HG03442 (cell line): Measurements from ENCODE around the gene XYLT1.
"Not testable (repeated sequence)": the region's sequence is repeated elsewhere in the genome, so short reads cannot be mapped to it uniquely, and the experiment has no call there.

ENCODE experiments used
- ATAC-seq: cut with Tn5 transposase; IDR thresholded peaks from one replicate; pipeline ENCODE4 v1.9.1; 2021; ENCODE audit warnings: mild to moderate bottlenecking, moderate library complexity; ENCODE audit not compliant: unreplicated experiment

XYLT1 gene

DNA sequence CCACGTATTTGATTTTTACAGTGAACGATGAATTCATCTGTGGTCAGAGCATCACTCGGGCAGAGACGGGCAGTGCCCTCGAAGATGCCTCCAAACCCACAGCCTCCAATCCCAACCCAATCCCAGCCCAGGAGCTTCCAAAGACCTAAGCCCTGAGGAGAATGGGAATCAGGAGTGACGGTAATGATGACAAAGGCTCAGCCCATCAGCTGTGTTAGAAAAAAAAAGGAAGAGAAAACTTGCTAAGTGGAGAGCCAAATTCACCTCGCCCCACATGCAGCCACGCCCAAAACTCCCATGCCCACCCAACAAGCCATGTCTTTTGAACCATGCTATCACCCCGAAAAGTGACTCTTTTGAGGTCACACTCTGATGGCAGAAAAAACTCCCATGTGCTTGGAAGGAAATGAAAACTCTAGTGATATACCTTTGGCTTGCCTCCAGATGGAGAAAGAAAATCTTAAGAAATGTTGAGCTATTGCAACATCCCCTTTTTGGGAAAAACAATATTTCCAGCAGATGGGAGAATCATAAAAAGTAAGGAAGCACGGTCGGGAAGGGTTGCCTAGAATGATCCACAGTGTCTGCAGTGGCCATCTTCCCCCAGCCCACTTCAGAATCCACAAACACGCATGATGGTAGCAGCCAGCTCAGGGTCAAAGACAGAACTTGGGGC, 37.7 kb downstream of the XYLT1 start:
- ATAC-seq, result no peak

DNA sequence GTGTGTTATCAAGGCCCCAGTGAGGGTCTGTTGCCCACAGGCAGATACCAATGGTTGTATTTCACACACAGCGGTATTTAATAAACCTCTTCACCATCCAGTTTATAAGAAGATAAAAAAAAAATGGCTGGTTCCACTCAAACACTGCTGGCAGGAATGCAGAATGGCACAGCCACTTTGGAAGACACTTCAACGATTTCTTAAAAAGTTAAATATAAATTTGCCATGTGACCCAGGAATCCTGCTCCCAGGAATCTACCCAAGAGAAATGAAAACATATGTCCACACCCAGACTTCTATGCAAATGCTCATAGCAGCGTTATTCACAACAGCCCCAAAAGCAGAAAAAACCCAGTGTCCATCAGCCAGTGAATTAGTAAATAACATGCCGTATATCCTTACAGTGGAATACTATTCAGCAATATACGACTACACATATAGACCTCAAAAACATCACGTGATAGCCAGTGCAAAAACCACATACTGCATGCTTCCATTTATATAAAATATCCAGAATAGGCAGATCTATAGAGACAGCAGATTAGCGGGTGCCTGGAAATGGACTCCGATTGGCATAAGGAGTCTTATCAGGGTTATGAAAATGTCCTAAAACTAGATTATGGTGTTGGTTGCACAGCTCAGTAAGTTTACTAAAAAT, 38.7 kb downstream of the XYLT1 start:
- ATAC-seq, result no peak

DNA sequence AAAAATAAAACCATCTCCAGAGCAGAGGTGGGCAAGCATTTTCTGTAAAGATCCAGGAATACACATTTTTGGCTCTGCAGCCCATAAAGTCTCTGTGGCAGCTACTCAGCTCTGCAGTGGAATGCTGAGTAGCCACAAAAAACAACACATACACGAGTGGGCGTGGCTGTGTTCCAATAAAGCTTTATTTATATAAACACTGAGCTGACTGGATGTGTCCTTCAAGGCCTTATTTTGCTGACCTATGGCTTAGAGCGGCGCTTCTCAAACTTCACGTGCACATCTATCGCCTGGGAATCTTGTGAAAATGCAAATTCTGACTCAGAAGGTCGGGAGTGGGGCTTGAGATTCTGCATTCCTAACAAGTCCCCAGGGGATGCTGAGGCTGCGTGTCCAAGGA, 39.7 kb downstream of the XYLT1 start:
- ATAC-seq, result no peak

DNA sequence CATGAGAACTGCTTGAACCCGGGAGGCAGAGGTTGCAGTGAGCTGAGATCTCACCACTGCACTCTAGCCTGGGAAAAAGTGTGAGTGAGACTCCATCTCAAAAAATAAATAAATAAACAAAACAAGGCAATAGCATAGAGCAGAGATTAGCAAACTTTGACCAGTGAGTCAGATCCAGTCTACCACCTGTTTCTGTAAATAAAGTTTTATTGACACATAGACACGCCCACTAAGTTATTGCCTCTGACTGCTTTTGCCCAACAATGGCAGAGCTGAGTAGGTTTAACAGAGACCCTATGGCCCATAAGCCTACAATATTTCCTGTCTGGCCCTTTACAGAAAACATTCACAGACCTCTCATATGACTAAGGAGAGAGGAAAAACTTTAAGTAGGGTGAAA, 44.3 kb downstream of the XYLT1 start:
- no peak for ATAC-seq

DNA sequence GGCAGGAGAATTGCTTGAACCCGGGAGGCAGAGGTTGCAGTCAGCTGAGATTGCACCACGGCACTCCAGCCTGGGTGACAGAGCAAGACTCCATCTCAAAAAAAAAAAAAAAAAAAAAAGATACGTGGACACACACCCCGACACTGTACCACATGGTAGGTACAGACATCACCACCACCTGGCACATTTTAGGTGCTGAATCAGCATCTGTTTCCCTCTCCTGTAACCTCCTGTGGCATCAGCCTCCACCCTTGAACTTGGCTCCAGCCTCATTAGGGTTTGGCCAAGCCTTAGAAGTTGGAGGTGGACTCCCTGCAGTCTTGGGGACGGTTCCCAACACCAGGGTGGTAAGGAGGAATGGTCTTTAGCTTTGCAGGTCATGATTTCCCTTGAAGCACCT, 46.0 kb downstream of the XYLT1 start:
- no peak for ATAC-seq

DNA sequence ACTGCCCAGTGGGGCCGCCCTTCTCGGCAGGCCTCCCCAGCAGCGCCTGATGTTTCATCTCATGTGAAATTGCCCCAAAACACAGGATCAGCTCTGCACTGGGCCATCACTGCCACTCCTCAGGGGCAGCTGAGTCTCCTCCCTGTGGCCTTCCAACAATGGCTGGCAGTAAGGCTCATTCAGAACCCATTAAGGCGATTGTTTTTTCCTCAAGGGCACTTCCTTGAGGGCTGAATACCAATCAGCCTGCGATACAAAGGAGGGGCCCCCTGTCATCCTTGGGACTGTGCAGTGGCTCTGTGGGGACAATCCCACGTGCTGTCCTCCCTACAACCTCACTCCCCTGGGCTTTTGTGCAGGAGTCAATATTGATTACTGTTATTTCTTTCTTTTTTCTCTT, 47.5 kb downstream of the XYLT1 start:
- no peak for ATAC-seq

DNA sequence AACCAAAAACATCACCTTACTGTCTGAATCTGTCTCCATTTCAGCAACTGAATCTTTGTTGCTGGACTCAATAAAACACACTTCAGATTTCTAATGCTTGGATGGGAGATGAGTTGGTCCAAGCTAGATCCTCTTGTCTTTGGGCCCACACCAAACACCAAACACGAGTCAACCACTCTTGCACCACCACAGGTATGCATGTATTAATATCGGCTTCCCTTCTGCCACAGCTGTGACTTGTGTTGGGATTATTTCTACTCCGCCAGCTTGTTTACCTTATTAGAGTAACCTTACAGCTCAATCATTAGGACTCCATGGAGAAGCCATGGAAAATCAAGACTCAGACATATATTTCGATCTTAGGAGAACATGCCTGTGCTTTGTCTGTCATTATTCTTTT, 49.9 kb downstream of the XYLT1 start:
- no peak for ATAC-seq

DNA sequence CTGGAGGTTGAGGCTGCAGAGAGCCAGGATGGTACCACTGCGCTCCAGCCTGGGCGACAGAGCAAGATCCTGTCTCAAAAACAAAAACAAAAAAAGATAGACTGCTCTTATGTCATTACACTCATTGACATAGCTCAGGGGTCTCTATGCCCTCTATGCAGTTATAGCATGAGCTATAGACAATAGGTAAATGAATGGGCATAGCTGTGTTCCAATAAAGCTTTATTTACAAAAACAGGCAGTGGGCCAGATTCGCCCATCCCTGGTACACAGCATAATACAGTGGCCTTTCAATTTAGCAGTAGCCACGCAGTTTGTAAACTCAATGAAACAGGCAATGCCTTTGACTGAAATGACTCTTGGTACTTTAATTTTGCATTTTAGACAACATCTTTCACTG, 51.5 kb downstream of the XYLT1 start:
- no peak for ATAC-seq

DNA sequence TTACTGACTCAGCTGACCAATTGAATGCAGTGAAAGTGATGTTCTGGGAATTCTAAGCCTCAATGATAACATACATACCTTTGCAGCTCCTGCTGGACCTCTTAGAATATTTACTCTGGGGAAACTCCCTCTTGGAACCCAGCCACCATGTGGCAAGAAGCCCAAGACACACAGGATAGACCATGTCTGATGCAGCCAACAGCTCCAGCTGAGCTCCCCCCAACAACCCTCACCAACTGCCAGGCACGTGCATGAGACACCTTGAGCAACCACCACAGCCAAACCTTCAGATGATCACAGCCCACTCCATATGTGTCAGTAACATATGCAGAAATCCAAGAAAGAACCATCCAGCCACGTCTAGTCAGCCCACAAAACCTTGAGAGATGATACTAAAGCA, 53.0 kb downstream of the XYLT1 start:
- no peak for ATAC-seq

DNA sequence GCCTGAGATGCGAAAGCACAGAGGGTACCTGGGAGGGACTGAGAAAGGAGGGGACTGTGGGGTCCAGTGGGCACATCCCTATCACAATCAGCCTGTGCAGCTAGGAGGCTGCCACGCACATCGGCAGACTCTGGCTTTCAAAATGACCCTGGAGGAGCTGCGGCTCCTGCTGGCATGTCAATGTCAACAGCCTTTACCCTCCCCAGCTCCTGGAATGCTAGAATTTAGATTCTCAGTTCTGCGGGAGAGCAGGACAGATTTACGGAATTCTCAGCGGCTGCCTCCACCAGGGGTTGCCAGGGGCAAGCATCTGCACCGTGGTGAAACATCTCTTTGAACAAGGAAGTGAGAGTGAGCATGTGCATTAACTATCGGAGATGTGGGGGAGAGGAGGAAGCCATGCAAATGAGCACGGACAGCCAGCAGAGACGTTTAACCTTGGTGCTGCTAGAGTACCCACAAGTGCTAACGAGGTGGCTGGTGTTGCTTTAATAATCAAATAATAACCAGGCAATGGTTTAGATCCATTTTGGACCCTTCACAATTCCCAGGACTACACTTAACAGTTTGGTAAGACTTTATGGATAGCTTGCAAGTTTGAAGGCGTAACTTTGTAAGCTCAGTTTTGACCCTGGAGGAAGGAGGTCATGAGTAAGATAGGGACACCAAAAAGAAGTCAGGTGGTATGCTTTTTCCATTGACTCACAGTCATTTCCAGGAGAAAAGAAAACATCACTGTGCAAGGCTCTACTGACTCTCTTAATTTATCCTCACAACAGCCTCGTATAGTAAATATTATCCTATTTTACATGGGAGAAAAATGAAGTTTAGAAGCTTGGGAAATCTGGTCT, 54.1 kb downstream of the XYLT1 start:
- ATAC-seq, result peak; percentile 91

DNA sequence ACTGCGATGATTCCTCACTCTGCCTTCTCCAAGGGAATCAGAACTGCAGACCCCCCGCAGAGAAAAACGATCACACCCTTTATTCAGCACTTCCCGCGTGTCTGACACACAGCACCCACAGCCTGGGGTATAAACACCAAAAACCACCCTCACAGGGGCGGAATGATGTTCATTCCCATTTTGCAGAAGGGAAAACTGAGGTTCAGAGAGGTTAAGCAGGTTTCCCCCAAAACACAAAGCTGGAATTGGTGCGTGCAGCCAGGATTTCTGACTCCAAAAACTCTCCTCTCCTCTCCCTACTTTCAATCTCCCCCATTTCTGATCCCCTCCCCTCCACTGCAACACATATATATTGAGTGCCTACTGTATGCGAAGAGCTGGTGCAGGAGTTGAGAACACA, 55.8 kb downstream of the XYLT1 start:
- no peak for ATAC-seq

DNA sequence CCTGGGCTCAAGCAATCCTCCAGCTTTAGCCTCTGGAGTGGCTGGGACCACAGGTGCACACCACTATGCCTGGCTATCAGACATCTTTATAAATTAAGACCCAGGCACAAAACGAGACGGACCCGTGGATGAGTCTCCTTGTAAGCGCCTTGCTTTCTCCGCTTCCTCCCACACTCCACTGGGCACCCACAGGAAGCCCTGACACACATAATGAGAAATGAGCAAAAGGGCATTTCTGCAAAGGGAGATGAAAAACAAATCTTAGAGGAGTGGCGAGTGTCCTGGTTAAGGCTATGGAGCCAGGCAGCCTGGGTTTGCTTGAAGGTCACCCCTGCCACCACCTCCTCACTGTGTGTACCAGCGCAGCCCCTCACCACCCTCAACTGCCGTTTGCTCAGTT, 56.3 kb downstream of the XYLT1 start:
- ATAC-seq, result no peak

DNA sequence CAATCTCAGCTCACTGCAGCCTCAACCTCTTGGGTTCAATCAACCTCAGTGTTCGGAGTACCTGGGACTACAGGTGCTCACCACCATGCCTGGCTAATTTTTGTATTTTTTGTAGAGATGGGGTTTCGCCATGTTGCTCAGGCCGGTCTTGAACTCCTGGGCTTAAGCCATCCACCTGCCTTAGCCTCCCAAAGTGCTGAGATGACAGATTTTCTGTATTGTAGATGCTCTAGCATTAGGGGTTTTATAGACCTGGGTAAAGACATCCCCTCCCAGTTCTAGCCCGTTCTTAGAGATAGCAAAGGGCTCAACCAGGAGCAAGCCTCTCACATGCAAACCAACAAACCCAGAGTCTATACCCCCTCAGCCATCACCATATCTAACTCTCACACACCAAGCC, 57.3 kb downstream of the XYLT1 start:
- no peak for ATAC-seq

DNA sequence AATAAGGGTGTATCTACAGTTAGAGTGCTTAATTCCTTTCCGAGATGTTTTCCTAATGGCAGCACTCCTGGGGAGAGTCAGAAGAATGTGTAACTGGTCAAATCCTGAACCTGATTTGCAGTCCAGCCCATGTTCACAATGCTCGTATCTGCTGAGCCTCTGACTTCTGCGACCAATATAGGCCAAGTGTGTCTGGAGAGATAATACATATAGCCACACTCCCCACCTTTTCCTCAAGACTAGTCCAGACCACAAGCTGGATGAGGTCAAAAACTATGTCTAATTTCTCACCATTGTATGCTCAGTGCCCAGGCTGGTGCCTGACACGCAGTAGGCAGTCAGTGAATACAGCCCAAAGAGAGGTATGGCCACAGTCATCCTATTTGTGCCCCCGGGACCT, 58.0 kb downstream of the XYLT1 start:
- no peak for ATAC-seq

DNA sequence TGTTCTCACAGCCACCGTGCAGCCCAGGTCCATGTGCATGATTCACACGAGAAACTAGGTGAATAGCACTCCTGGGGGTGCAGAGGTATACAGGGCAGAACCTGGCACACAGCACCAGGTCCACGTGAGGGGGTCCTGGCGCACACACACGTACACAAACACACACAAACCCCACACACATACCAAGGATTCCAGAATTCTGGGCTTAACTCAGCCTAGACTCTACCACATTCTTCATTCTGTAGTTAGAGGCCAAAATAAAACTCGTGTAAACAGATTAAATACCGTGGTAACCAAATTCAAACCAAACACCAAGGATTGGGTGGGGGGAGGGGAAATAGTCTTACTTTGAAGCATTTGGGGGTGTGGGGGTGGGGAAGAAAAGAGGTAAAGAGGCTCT, 58.5 kb downstream of the XYLT1 start:
- no peak for ATAC-seq

DNA sequence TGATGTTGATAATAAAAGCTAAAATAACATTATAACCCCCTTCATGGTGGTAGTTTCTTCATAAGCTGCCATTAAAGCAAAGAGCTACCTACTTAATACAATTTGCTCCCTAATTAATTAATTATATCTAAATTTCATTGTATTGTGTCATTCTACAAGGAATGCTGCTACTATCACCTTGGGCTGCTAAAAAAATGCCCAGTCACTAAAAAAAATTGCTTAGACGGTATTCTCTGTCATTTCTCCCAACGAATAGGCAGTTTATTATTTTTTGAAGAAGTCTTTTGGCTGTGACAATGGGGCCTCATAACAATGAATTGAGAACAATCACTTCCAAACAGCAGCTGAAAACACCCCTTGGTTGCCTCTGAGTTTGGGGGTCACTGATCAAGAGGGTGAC, 59.5 kb downstream of the XYLT1 start:
- no peak for ATAC-seq

DNA sequence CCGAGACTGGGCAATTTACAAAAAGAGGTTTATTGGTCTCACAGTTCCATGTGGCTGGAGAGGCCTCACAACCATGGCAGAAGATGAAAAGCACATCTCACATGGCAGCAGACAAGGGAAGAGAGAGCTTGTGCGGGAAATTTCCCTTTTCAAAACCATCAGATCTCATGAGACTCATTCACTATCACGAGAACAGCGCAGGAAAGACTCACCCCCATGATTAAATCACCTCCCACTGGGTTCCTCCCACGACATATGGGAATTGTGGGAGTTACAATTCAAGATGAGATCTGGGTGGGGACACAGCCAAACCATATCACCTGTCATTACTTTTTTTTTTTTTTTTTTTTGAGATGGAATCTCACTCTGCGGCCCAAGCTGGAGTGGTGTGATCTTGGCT, 60.4 kb downstream of the XYLT1 start:
- ATAC-seq, result not testable (repeated sequence)

DNA sequence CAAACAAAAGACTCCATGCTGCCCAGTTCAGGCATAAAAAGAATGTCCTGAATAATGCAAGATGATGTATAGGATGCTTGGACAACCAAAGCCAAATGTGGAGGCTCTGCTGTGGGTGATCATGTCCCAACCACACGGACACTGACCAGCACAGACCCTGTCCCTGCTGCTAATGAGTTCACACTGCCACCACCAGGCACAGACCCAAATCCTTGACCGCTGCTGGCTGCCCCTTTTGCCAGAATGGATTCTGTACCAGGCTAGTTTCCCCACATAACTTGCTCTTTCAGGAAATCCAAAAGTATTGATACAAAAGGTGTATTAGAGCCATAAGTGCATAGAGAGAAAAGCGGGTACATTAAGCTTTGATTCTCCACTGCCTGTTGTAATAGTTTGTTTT, 60.9 kb downstream of the XYLT1 start:
- no peak for ATAC-seq

DNA sequence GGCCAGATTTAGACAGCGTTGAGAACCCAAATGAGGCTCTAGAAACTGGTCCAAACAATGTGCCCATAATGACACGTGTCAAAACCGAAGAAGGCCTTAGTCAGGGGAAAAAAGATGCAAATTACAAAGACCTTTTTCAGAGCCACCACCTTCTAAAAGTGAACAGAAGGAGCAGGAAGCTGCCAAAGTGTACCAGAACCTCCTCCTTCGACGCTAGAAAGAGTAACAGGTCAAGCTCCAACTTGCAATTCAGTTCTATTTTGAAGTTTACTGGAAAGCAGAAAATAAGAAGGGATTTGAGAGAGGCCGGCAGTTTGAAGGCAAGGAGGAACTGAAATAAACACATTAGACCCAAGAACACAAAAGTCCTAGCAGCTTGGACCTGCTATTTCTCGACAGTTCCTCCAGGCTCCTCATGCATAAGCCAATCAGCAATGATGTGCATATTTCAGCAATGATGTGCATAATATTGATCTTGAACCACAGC, 61.8 kb downstream of the XYLT1 start:
- peak; percentile 52 for ATAC-seq

DNA sequence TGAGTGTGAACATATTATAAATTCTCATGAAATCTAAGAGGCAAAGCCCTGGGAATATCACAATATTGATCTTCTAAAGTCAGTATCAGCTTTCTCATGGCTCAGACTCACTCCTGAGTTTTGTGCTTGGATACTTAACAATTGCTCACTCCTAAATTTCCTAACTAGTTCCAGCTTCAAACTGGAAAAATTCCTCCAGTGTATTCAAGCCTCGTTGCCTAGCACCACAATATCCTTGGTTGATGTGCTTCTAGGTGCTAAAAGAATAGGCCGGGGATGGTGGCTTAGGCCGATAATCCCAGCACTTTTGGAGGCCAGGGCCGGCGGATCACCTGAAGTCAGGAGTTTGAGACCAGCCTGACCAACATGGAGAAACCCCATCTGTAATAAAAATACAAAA, 62.5 kb downstream of the XYLT1 start:
- no peak for ATAC-seq

DNA sequence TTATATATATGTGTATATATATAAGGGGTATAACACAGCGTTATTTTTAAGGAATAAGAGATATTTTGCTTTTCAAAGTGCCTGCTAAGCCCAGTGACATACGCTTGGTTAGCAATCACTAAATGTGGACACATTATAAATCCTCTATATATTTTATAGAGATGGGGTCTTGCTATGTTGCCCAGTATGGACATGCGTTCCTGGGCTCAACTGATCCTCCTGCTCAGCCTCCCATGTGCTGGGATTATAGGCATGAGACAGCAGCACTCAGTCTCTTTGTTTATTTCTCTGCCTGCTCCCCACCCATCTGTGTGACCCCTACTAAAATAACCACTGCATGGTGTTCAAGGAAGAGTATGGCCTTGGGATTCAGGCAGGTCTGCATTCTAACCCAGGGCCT, 63.4 kb downstream of the XYLT1 start:
- ATAC-seq, result no peak
